GM23338 (cell line): ENCODE data around the gene TMEM179B.

Source experiments
- CREB1 ChIP-seq: fragments of 250-450 bp; sonication (Bioruptor Pico); IDR thresholded peaks from 2 replicates; pipeline ENCODE4 v1.5.0; 2020; ENCODE audit warnings: low read depth, mild to moderate bottlenecking, moderate library complexity
- EZH2 ChIP-seq: fragments of 200-600 bp; sonication (generic); IDR thresholded peaks from one replicate; pipeline ENCODE4 v1.8.0; 2017; ENCODE audit warnings: antibody characterized with exemption, mild to moderate bottlenecking, low read depth; ENCODE audit not compliant: unreplicated experiment
- EZH2phosphoT487 ChIP-seq: fragments of 200-600 bp; sonication (generic); IDR thresholded peaks from one replicate; pipeline ENCODE4 v1.8.1; 2018; ENCODE audit warnings: antibody characterized with exemption; ENCODE audit not compliant: unreplicated experiment
- POLR2AphosphoS5 ChIP-seq: IDR thresholded peaks from 2 replicates; pipeline ENCODE4 v1.6.1; 2016; ENCODE audit warnings: antibody characterized with exemption, low read depth
- ZNF114 ChIP-seq: fragments of 250-450 bp; sonication (Bioruptor Pico); IDR thresholded peaks from 2 replicates; pipeline ENCODE4 v1.5.0; 2020; ENCODE audit warnings: mild to moderate bottlenecking, moderate library complexity
- TF ChIP-seq, protein P1 (sequence below), 2 experiments: fragments of 200-600 bp in 1 of 2; sonication (generic) in 1 of 2; conservative IDR thresholded peaks; 2 replicates each; pipeline versions ENCODE4 v1.5.1 to v1.6.1; 2016 to 2017; ENCODE audit warnings: antibody characterized with exemption in 2 of 2, low read depth in 2 of 2, mild to moderate bottlenecking in 2 of 2, moderate library complexity in 1 of 2
- TF ChIP-seq, protein P2 (sequence below): IDR thresholded peaks from one replicate; pipeline ENCODE4 v1.6.1; 2018; ENCODE audit warnings: antibody characterized with exemption; ENCODE audit not compliant: unreplicated experiment

DNA sequence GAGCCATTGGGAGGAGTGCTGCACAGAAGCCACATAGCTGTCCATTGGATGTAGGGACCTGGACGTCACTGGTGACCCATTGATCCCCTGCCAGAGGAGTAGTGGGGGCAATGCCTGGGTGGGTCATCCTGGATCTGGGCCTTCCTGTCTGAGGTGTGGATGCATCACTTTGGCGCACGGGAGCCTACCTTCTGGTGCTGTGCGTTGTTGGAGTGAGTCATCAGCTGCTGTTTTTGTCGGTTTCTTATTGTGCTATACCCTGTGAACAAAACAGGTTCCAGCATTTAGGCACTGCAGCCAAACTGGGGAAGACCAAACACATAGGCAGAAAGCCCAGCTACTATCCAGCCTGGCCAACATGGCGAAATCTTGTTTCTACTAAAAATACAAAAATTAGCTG, 12.8 kb upstream of the TMEM179B start:
- TF ChIP-seq, protein P1, sequence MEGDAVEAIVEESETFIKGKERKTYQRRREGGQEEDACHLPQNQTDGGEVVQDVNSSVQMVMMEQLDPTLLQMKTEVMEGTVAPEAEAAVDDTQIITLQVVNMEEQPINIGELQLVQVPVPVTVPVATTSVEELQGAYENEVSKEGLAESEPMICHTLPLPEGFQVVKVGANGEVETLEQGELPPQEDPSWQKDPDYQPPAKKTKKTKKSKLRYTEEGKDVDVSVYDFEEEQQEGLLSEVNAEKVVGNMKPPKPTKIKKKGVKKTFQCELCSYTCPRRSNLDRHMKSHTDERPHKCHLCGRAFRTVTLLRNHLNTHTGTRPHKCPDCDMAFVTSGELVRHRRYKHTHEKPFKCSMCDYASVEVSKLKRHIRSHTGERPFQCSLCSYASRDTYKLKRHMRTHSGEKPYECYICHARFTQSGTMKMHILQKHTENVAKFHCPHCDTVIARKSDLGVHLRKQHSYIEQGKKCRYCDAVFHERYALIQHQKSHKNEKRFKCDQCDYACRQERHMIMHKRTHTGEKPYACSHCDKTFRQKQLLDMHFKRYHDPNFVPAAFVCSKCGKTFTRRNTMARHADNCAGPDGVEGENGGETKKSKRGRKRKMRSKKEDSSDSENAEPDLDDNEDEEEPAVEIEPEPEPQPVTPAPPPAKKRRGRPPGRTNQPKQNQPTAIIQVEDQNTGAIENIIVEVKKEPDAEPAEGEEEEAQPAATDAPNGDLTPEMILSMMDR (conservative IDR thresholded peaks at IDR 0.05; ENCODE audit: low read depth in 2 of 2): no peak
- no peak for TF ChIP-seq EZH2
- no peak for TF ChIP-seq POLR2AphosphoS5
- TF ChIP-seq, protein P2, sequence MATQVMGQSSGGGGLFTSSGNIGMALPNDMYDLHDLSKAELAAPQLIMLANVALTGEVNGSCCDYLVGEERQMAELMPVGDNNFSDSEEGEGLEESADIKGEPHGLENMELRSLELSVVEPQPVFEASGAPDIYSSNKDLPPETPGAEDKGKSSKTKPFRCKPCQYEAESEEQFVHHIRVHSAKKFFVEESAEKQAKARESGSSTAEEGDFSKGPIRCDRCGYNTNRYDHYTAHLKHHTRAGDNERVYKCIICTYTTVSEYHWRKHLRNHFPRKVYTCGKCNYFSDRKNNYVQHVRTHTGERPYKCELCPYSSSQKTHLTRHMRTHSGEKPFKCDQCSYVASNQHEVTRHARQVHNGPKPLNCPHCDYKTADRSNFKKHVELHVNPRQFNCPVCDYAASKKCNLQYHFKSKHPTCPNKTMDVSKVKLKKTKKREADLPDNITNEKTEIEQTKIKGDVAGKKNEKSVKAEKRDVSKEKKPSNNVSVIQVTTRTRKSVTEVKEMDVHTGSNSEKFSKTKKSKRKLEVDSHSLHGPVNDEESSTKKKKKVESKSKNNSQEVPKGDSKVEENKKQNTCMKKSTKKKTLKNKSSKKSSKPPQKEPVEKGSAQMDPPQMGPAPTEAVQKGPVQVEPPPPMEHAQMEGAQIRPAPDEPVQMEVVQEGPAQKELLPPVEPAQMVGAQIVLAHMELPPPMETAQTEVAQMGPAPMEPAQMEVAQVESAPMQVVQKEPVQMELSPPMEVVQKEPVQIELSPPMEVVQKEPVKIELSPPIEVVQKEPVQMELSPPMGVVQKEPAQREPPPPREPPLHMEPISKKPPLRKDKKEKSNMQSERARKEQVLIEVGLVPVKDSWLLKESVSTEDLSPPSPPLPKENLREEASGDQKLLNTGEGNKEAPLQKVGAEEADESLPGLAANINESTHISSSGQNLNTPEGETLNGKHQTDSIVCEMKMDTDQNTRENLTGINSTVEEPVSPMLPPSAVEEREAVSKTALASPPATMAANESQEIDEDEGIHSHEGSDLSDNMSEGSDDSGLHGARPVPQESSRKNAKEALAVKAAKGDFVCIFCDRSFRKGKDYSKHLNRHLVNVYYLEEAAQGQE: no peak
- no peak for TF ChIP-seq ZNF114 (CRISPR knock-in tag)
- no peak for TF ChIP-seq CREB1
- TF ChIP-seq EZH2phosphoT487: no peak
